SKM-1 (cell line): ENCODE measurements around the gene CEP85L.
A peak's percentile ranks its signal among the peaks of the same experiment; 100 is the strongest.

ENCODE experiments used
- DNase-seq: peaks from one replicate; lab custom pipeline; 2025; ENCODE audit not compliant: unreplicated experiment; lab: John Stamatoyannopoulos, UW

CEP85L gene

GRCh38 chr6:118651282-118652050 lies at the start of gene CEP85L:
Gene CEP85L (minus strand): TSS chr6:118651591. CDS start chr6:118651269, 322 bp downstream.
- peak; percentile 52 for DNase-seq

DNA sequence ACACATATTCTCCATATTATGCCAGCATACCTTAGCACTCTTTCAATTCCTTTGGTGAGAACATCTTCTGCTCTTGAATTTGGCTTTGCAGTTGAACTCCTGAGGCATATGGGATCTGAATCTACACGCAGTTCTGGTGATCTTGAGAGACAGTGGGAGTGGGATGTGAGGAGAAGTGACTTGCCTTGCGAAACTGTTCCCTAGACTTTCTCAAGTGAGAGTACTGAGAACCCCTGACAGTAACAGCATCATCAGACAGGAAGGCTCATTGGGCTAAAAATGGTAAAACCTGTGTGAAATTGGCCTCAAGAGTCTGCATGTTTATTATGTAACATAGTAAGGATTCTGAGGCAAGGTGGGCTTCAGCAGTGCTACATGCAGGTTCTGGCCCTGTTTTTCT lies 49.1 kb upstream of the CEP85L start:
- DNase-seq = no peak

GRCh38 chr6:118697554-118697953 lies 46.2 kb upstream of the CEP85L start:
- DNase-seq = no peak

- DNase-seq = no peak
Observed at GRCh38 chr6:118696271-118696670, 44.9 kb upstream of the CEP85L start.

DNA sequence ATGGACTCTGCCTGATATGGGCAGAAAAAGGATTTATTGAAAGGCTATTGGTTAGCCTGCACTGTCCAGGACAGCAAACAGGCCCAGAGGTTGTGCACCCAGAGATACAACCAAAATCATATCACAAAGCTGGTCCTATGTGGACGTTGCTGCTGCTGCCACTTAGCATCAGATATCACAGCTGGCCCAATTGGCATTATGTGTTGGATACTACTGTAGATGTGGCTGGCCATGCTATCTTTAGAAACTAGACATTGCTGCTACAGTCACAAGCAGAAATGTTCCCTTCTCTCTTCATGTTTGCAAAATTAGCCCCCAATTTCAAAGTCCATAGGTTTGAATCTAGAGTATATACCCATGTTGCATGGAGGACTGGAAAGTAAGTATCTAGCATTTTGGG lies 42.2 kb upstream of the CEP85L start:
- no peak for DNase-seq

GRCh38 chr6:118685823-118686449 lies 34.5 kb upstream of the CEP85L start:
- DNase-seq = no peak

DNA sequence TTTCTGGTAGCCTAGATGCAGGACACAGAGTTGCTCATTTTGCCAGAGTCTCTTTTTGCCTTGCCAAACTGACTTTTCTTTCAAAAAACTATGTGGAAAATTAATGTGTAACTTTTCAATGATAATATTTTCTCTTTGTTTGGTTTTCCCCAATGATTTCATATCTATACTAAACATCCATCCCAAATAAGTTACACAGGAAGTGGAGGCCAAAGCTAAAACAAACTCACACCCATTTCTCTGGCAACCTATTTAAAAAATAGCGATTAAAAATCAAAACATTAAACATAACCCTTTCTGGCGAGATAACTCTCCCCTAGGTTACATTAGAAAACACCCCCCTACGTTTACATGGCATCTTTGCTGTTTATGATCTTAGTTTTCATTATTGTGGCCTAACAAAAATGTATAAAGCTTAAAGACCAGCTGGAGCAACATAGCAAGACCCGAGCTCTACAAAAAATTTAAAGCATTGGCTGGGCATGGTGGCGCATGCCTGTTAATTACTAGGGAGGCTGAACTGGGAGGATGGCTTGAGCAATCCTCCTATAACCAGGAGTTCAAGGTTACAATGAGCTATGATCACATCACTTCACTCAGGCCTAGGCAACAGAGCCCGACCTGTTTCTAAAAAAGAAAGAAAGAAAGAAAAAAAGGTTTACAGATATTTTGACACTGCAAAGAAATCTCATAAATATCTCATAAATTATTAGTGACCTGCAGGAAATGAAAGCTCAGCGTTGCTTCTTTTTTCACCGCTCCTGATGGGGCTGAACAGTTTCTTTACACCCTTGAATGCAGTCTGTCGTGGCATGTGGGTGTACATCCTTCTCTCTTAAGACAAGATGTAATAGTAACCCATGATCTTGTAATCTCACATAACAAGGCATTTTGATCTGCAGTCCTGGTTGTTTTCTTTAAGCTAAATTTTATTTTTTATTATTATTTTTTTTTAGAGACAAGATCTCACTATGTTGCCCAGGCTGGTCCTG lies 32.8 kb upstream of the CEP85L start:
- DNase-seq = no peak

GRCh38 chr6:118680452-118681095 lies 29.2 kb upstream of the CEP85L start:
- DNase-seq = no peak

DNA sequence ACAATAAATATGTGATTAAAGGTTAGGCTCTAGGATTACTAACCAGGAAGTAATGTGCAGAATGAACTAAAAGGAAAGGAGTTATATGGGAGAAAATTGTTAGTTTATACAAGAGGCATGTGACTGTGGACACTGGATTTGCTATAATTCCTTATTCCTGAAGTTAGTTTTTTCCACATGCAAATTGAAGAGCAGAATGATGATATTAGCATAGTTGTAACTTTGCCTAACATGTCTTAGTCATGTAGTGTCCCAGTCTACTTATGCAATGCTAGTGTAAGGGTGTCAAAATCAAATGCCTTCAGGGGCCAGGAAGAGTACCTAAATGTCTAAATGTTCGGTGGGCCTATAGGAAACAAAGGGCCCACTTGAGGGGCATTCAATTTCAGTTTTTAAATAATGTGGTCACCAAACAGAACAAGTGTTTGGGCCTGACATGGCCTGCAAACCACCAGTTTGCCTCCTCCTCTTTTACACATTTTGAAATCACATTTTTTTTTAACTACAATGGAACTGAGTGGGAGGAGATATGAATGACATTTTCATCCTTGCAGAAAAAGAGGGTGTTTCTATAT lies 28.0 kb upstream of the CEP85L start:
- DNase-seq = no peak

DNA sequence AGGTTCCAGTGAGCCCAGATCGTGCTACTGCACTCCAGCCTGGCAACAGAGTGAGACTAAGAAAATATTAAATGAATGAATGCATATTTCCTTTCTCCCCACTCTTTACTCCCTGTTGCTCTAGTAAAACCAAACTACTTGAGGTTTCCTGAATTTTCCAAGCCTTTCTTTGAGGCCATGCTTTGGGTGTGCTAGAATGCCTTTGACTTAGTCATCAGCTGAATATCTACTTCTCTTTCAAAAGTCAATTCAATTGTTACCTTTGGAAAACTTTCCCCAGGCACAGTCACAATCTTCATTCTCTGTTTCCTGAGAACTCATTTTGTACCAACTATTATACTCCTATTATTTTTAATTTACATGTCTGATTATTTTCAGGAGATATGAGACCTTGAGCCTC lies 27.5 kb upstream of the CEP85L start:
- no peak for DNase-seq

- no peak for DNase-seq
Observed at GRCh38 chr6:118677193-118677592, 25.8 kb upstream of the CEP85L start.

- no peak for DNase-seq
Observed at GRCh38 chr6:118675225-118675624, 23.8 kb upstream of the CEP85L start.

GRCh38 chr6:118674772-118675171 lies 23.4 kb upstream of the CEP85L start:
- no peak for DNase-seq

DNA sequence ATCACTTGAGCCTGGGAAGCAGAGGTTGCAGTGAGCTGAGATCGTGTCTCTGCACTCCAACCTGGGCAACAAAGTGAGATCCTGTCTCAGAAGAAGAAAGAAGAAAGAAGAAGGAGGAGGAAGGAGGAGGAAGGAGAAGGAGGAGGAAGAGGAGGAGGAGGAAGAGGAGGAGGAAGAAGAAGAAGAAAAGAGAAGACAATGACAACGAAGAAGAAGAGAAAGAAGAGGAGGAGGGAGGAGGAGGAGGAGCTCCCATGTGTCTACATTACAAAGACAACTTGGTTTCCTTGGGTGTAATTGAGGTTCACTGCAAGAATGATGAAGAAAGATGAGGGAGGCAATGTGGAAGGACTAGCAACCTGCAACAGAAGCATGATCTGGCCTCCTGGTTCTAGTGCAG lies 21.3 kb upstream of the CEP85L start:
- DNase-seq = no peak

DNA sequence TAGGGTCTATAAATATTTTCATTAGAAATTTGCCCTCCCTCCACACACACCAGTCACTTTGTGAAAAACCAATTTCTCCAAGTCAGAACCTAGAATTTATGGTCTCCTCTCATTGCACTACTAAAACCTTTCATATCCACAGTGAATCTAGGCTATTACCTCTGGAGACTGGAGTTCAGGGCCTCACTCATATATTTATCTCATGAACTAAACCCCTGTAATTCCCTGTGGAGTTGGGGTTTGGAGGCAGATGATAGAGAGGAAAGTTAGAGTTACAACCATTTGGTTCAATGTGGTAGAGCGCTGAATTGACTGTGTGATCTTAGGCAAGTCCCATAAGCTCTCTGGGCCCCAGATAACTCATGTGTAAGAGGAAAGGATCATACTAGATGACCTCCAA lies 18.2 kb upstream of the CEP85L start:
- no peak for DNase-seq

- DNase-seq = no peak
Observed at GRCh38 chr6:118668761-118669385, 17.5 kb upstream of the CEP85L start.

DNA sequence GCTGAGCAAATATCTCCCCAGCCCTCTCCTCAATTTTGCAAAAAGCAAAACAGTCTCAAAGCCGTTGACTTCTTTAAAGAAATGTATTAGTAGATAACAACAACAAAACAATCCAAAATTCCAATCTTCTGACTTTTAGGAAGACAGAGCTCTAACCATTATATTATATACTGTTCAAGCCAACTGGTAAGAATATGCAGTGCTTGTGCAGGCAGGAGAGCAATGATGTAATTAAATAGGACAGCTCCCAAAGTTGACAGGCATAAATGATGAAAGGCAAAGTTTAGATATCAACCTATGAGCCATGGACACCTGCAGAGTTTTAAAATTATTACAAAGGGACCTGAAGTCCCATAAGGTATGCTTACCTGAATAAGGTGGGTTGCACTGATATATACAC lies 16.6 kb upstream of the CEP85L start:
- DNase-seq = no peak

- DNase-seq = no peak
Observed at GRCh38 chr6:118665011-118665410, 13.6 kb upstream of the CEP85L start.

- no peak for DNase-seq
Observed at GRCh38 chr6:118663993-118664985, 12.9 kb upstream of the CEP85L start.
